Heart left ventricle (tissue), 16 donors: ENCODE data around the gene NSDHL. TPM values are rescaled to one million over a fixed set of nuclear protein-coding genes. Genes with fewer than 3 reads are reported as not detected.

Source experiments
- ATAC-seq, 4 donors: fragments of 200-7000 bp; cut with Tn5 transposase; one replicate each; pipeline ENCODE4 v1.9.1; 2020 to 2022; ENCODE audit warnings: moderate library complexity in 4 of 4, mild to moderate bottlenecking in 3 of 4, moderate number of reproducible peaks in 1 of 4
- DNase-seq, 5 donors: peaks; one replicate each; pipeline ENCODE4 v3.0.0-alpha.2; 2020
- H3K27ac ChIP-seq, 12 donors: fragments of 200-600 bp; sonication (generic) in 4 of 12; one replicate each; pipeline versions ENCODE4 v1.5.0 to v1.8.0; 2016 to 2022; ENCODE audit warnings: mild to moderate bottlenecking in 2 of 12
- H3K27me3 ChIP-seq, 9 donors: fragments of 200-600 bp; sonication (generic) in 2 of 9; one replicate each; pipeline versions ENCODE4 v1.5.1 to v1.8.0; 2016 to 2022; ENCODE audit warnings: mild to moderate bottlenecking in 3 of 9
- H3K36me3 ChIP-seq, 9 donors: fragments of 200-600 bp; sonication (generic) in 2 of 9; one replicate each; pipeline versions ENCODE4 v1.5.0 to v1.8.0; 2018 to 2022; ENCODE audit warnings: mild to moderate bottlenecking in 2 of 9
- H3K4me1 ChIP-seq, 12 donors: fragments of 200-600 bp; sonication (generic) in 4 of 12; one replicate each; pipeline versions ENCODE4 v1.5.0 to v1.8.0; 2016 to 2022; ENCODE audit warnings: mild to moderate bottlenecking in 3 of 12
- H3K4me3 ChIP-seq, 12 donors: fragments of 200-600 bp; sonication (generic) in 4 of 12; one replicate each; pipeline versions ENCODE4 v1.5.0 to v1.8.0; 2017 to 2022; ENCODE audit warnings: mild to moderate bottlenecking in 9 of 12, moderate library complexity in 4 of 12
- H3K9me3 ChIP-seq, 12 donors: fragments of 200-600 bp; sonication (generic) in 4 of 12; one replicate each; pipeline versions ENCODE4 v1.5.0 to v1.8.0; 2016 to 2022; ENCODE audit warnings: mild to moderate bottlenecking in 1 of 12
- CTCF ChIP-seq, 12 donors: fragments of 200-600 bp; sonication (generic) in 4 of 12; IDR thresholded peaks; one replicate each; pipeline versions ENCODE4 v1.5.0 to v1.8.0; 2018 to 2022; ENCODE audit warnings: antibody characterized with exemption in 12 of 12, mild to moderate bottlenecking in 5 of 12
- POLR2A ChIP-seq, 2 donors: fragments of 450-650 bp; IDR thresholded peaks; one replicate each; pipeline ENCODE4 v1.6.1; 2017; ENCODE audit warnings: antibody characterized with exemption in 2 of 2, mild to moderate bottlenecking in 2 of 2, moderate library complexity in 2 of 2
- WGBS, 4 donors: extraction: QIAGEN DNeasy Blood & Tissue Kit in 2 of 4; methylation state at CpG; one replicate each; pipeline versions ENCODE4 v1.1.5 to v1.1.7; 2013 to 2018; 5-methylcytosine and 5-hydroxymethylcytosine counted together
- intact Hi-C, 10 donors: fragments of 100-400 bp; cut with DNase I; formaldehyde crosslinking; loops; one replicate each; pipeline versions ENCODE4 v1.11.1 to v1.14.2; 2022
- polyA plus RNA-seq, 2 donors: library from polyadenylated mRNA; stranded (reverse); fragments of 200-250 nt; gene quantifications; one replicate each; pipeline ENCODE4 v1.2.3, GENCODE V29; 2013
- total RNA-seq, 9 donors: library from RNA; depleted of rRNA in 2 of 9; stranded (reverse); fragments of >200 nt in 2 of 9; fragmentation: NEBNext Ultra II Directional in 3 of 9; extraction: Animal tissue kit (Norgen Biotek cat#: 25700) in 3 of 9; gene quantifications; one replicate each; pipeline versions ENCODE4 v1.1.0 to v1.2.4, GENCODE V29; 2016 to 2023
- donor health status: ischemic (EF 13 %, LVEDD 7.1; RV severe dilation, severe dysfunction).
- donor health status: healthy with polysubstance abuse.
- donor health status: DM: no; HTN: yes; CAD: no.
- donor health status: DM: no; HTN: no; CAD: no.
- donor health status: ischemic (EF 25% LVEDD 6.9; RV normal size, moderate dysfunction).
- donor health status: ischemic (EF 25% LVEDD 5.7; RV mildly dilated, moderate dysfunction).
- donor health status: healthy.
- donor health status: DM: yes; HTN: yes; CAD: no.
- donor health status: ischemic (EF 35%, LVEDD 5.7; RV mildly dilated, moderate dysfunction).
- donor health status: nonischemic (EF 11% LVEDD 7.7; RV severe dilation, severe dysfunction).
- donor health status: DM: yes; HTN: yes; CAD: no.
- donor health status: PGD.
- donor health status: ischemic (EF 29% LVEDD 5.4; RV normal size, mild dysfunction).
- donor health status: nonischemic (EF 23%, LVEDD 6.1; RV moderate dilation, normal function).

NSDHL gene
- total and polyA plus RNA-seq, 11 donors: 10.8 to 44.6 (median 18.0) TPM

- no peak for DNase-seq
- intact Hi-C loops: no loop called here
- no peaks in the 10 kb centered on the region for H3K36me3 ChIP-seq
- no peaks in the 10 kb centered on the region for H3K9me3 ChIP-seq
- H3K4me3 ChIP-seq: peak overlapping the region in 1 of 12 donors; percentile 35
- H3K4me1 ChIP-seq: no peaks in the 10 kb centered on the region
- peak overlapping the region in 1 of 12 donors; percentile 49 for H3K27ac ChIP-seq
- ATAC-seq: no peak
- WGBS, 4 donors: 69 to 84% (median 73%) methylated on average over 11 to 21 of the region's 21 CpGs
- H3K27me3 ChIP-seq: peaks cover 0 to 6% (median 0%) of the 10 kb centered on the region in 9 donors
- TF ChIP-seq POLR2A (IDR thresholded peaks at IDR 0.05): no peak
- no peak for TF ChIP-seq CTCF (IDR thresholded peaks at IDR 0.05)
Observed at GRCh38 chrX:152917656-152918579, 87.1 kb downstream of the NSDHL start.

GRCh38 chrX:152918707-152919106 lies 87.8 kb downstream of the NSDHL start:
- H3K36me3 ChIP-seq: no peaks in the 10 kb centered on the region
- intact Hi-C loops: no loop called here
- ATAC-seq: no peak
- TF ChIP-seq POLR2A (IDR thresholded peaks at IDR 0.05) (no peak), CTCF (IDR thresholded peaks at IDR 0.05) (no peak)
- peaks cover 0 to 6% (median 0%) of the 10 kb centered on the region in 9 donors for H3K27me3 ChIP-seq
- H3K4me1 ChIP-seq: no peaks in the 10 kb centered on the region
- no peak for DNase-seq
- WGBS, 4 donors: 60 to 87% (median 72%) methylated on average over 7 of the region's 7 CpGs
- H3K27ac ChIP-seq: no peak overlapping the region
- H3K9me3 ChIP-seq: no peaks in the 10 kb centered on the region
- H3K4me3 ChIP-seq: no peak overlapping the region

Other genes with a start within 250 kb of the NSDHL start
- gene GABRQ, start 193.2 kb upstream of the NSDHL start, total RNA-seq: under 1 TPM in 2 of 9 donors, not detected in 7; 0.02 to 0.04 TPM
- gene GABRQ, start 193.2 kb upstream of the NSDHL start, polyA plus RNA-seq: not detected
- gene MAGEA3, start 132.3 kb upstream of the NSDHL start, total RNA-seq: not detected
- not detected for gene MAGEA3, start 132.3 kb upstream of the NSDHL start, polyA plus RNA-seq
- not detected for gene CSAG2, start 121.8 kb upstream of the NSDHL start, total RNA-seq
- gene CSAG2, start 121.8 kb upstream of the NSDHL start, polyA plus RNA-seq: not detected
- not detected for gene MAGEA2B, start 116.4 kb upstream of the NSDHL start, total RNA-seq
- not detected for gene MAGEA2B, start 116.4 kb upstream of the NSDHL start, polyA plus RNA-seq
- not detected for gene CSAG1, start 97.3 kb upstream of the NSDHL start, total RNA-seq
- gene CSAG1, start 97.3 kb upstream of the NSDHL start, polyA plus RNA-seq: not detected
- gene MAGEA12, start 97.3 kb upstream of the NSDHL start, total RNA-seq: not detected
- not detected for gene MAGEA12, start 97.3 kb upstream of the NSDHL start, polyA plus RNA-seq
- gene MAGEA2, start 77.2 kb upstream of the NSDHL start, total RNA-seq: not detected
- gene MAGEA2, start 77.2 kb upstream of the NSDHL start, polyA plus RNA-seq: not detected
- not detected for gene CSAG3, start 71.8 kb upstream of the NSDHL start, total RNA-seq
- not detected for gene CSAG3, start 71.8 kb upstream of the NSDHL start, polyA plus RNA-seq
- not detected for gene MAGEA6, start 61.4 kb upstream of the NSDHL start, total RNA-seq
- gene MAGEA6, start 61.4 kb upstream of the NSDHL start, polyA plus RNA-seq: not detected
- 10 to 100 TPM; 18.8 to 32.8 (median 24.7) TPM for gene CETN2, start 306 bp upstream of the NSDHL start, total RNA-seq
- 10 to 100 TPM; 27.7 to 37.0 TPM for gene CETN2, start 306 bp upstream of the NSDHL start, polyA plus RNA-seq
- 1 to 10 TPM in 7 of 9 donors, under 1 TPM in 2; 0.67 to 7.4 (median 1.9) TPM for gene ZNF185, start 67.0 kb downstream of the NSDHL start, total RNA-seq
- under 1 TPM; 0.42 to 0.78 TPM for gene ZNF185, start 67.0 kb downstream of the NSDHL start, polyA plus RNA-seq
- gene PNMA5, start 163.1 kb downstream of the NSDHL start, total RNA-seq: not detected
- gene PNMA5, start 163.1 kb downstream of the NSDHL start, polyA plus RNA-seq: not detected
- gene PNMA3, start 225.4 kb downstream of the NSDHL start, total RNA-seq: 1 to 10 TPM in 5 of 9 donors, under 1 TPM in 4; 0.16 to 3.3 (median 1.3) TPM
- 1 to 10 TPM in 1 of 2 donors, under 1 TPM in 1; 0.08 to 3.2 TPM for gene PNMA3, start 225.4 kb downstream of the NSDHL start, polyA plus RNA-seq
- gene PNMA6A, start 241.4 kb downstream of the NSDHL start, total RNA-seq: 1 to 10 TPM in 8 of 9 donors, under 1 TPM in 1; 0.74 to 3.1 (median 1.7) TPM
- 1 to 10 TPM in 1 of 2 donors, under 1 TPM in 1; 0.71 to 3.4 TPM for gene PNMA6A, start 241.4 kb downstream of the NSDHL start, polyA plus RNA-seq